IPS-18c (cell line): ENCODE results near the gene LETM1.

Source experiments
- H3K4me3 ChIP-seq: 2 replicates; pipeline ENCODE4 v1.7.0; 2013; ENCODE audit warnings: low read depth, mild to moderate bottlenecking, low read length, moderate library complexity; ENCODE audit not compliant: insufficient read depth
- H3K9me3 ChIP-seq: one replicate; pipeline ENCODE4 v1.6.1; 2013; ENCODE audit warnings: mild to moderate bottlenecking, low read length, moderate library complexity; ENCODE audit not compliant: control insufficient read depth, insufficient read depth

The LETM1 gene

DNA sequence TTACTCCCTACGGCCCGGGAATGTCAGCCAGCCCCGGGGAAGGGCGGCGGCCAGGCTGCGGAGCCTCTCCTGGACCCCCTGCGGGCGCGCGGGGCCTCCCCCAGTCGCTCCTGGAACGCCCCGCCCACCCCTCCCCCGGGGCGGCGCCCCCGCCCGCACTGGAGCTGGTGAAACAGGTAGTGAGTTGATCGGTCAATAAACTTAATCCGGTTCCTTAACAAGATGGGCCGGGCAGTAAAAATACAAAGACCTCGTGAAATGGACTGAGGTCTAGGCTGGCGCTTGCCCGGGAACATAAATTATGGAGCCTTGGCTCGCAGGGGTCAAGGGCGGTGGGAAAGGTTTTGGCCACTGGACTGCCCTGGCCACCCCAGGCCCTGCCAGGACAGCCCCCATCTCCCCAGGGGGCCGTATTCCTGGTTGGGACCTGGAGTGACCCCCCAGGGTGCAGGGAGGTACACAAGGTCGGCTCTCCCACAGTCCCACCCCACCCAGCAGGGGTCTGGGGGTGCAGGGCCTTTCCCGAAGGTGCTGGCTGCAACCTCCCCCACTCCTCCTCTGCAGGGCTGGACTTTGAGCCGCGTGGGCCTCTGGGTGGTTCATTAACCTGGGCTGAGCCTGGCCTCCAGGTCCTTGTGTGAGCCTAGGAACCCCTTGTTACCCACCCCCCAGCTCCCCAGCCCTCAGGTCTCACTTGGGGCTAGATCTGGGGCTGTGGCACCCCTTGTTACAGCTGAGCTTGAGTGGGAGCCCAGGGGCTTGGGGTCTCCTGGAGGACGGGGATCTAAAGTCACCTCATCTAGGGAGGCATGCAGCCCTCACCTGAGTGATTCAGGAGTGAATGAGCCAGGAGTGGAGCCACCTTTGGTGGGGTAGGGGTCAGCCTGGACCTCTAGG, 60.4 kb downstream of the LETM1 start:
- H3K4me3 ChIP-seq: peak overlapping the region; percentile 83; the same call in 1 of the 2 replicates
- H3K9me3 ChIP-seq: no peaks in the 10 kb centered on the region

GRCh38 chr4:1794809-1795298, 61.1 kb downstream of the LETM1 start:
- Histone ChIP-seq H3K9me3 (no peaks in the 10 kb centered on the region), H3K4me3 (peak overlapping the region; percentile 83)

DNA sequence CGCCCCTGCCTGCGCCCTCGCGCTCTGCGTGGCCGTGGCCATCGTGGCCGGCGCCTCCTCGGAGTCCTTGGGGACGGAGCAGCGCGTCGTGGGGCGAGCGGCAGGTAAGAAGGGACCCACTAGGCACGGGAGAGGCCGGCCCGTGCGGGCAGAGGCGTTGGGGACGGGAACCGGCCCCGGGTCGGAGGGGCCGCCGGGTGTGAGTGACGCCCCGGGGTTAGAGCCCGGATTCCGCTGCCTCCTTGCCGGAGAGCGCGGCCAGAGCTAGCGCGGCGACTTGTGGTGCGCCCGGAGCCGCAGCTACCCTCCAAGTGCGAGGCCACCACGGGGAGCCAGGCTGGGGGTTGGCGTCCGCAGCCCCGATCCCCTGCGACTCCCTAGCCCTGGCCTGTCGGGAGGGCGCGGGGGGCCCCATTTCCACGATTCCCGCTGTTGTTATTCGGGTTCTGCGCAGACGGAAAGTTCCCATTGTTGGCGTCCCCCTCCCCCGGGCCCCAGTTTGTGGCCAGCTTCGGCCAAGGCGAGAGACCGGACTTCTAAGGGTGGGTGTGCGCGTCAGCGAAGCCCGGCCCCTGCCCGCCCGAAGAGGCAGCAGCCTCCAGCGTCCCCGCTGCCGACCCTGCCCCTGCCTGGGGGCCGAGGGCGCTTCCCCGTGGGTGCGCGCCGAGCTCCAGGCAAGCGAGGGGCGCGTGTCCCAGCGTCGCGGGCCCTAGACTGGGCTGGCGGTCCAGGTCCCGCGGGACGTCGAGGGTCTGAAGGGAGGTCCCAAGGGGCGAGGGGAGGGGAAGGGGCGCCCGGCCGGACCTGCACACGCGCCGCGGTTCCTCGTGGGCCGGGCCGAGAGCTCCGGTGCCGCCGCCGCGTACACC, 61.8 kb downstream of the LETM1 start:
- peak overlapping the region; percentile 83 for H3K4me3 ChIP-seq
- H3K9me3 ChIP-seq: no peaks in the 10 kb centered on the region

GRCh38 chr4:1793496-1793840, 62.5 kb downstream of the LETM1 start:
- H3K9me3 ChIP-seq: no peaks in the 10 kb centered on the region
- peak overlapping the region; percentile 83 for H3K4me3 ChIP-seq

GRCh38 chr4:1792832-1793495, 63.0 kb downstream of the LETM1 start, which contains the start of gene FGFR3:
Gene FGFR3 (plus strand): TSS chr4:1793293. CDS start chr4:1793935, 642 bp downstream.
- H3K9me3 ChIP-seq: no peaks in the 10 kb centered on the region
- peak within 1 kb of the TSS; percentile 83 for H3K4me3 ChIP-seq

DNA sequence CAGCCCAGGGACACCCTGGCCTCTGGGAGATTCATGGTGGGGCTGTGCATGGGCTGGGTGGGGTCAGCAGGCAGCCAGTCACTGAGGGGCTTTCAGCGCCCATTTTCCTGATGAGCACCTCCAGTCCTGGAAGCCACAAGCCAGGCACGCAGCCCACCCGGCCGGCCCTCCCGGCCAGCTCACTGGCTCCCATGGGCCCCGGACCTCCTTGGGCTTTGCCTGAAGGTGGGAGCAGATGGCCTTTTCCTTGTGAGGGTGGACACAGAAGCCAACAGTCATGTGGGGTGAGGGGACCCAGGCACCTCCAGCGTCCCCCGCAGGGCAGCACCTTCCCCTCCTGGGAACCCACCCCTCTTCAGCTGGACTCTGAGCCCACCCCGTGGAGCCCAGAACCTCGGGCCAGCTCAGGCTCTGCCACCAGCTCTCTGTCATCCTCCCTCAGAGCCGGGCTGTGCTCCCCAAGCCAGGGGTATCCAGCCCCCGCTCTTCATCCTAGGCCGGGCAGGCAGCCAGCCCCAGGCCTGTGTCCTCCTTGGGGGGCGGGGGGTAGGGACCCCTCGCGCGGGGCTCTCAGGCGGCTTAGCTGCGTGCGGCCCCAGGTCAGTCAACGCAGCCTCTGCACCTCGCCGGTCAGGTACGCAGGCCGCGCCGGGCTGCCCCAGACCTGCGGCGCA, 63.7 kb downstream of the LETM1 start:
- Histone ChIP-seq H3K9me3 (no peaks in the 10 kb centered on the region), H3K4me3 (peak overlapping the region; percentile 38; the same call in 1 of the 2 replicates)

- Histone ChIP-seq H3K4me3 (no peak overlapping the region), H3K9me3 (peaks cover 3% of the 10 kb centered on the region)
Observed at GRCh38 chr4:1790005-1790404, 66.0 kb downstream of the LETM1 start.

GRCh38 chr4:1789552-1789951, 66.4 kb downstream of the LETM1 start:
- H3K9me3 ChIP-seq: peaks cover 3% of the 10 kb centered on the region
- no peak overlapping the region for H3K4me3 ChIP-seq

DNA sequence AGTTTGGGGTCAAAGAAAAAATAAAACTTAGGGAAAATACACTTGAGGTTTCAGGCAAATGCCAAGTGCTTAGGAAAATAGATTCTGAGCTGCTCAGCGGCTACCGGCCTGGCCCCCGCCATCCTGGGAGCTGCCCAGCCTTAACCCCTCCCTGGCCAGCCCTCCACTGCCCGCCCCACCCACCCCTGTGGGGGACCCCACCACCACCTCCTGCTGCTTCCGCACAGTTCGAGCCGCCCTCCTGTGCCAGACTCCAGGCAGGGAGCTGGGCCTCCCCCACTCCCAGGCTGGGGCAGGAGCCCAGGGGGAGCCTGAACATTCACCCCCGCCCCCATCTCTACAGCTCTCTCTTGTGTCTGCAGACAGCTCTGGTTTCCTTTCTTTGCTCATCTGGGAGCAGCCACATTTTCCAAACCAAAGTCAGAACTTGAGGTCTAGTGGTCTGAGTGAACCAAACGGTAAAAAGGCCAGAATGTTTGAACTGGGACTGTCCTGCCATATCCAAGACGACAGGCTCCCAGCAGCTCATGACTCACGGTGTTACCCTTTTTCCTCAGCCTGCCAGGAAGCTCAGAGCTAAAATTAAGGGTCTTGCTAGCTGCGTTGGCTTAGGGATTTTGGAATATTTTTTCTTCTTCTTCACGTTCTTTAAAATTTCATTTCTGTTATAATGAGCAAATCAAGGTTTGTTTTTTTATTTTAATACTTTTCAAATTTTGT, 67.5 kb downstream of the LETM1 start:
- peaks cover 5% of the 10 kb centered on the region for H3K9me3 ChIP-seq
- H3K4me3 ChIP-seq: no peak overlapping the region

- peaks cover 5% of the 10 kb centered on the region for H3K9me3 ChIP-seq
- no peak overlapping the region for H3K4me3 ChIP-seq
Observed at GRCh38 chr4:1787411-1788077, 68.4 kb downstream of the LETM1 start.

DNA sequence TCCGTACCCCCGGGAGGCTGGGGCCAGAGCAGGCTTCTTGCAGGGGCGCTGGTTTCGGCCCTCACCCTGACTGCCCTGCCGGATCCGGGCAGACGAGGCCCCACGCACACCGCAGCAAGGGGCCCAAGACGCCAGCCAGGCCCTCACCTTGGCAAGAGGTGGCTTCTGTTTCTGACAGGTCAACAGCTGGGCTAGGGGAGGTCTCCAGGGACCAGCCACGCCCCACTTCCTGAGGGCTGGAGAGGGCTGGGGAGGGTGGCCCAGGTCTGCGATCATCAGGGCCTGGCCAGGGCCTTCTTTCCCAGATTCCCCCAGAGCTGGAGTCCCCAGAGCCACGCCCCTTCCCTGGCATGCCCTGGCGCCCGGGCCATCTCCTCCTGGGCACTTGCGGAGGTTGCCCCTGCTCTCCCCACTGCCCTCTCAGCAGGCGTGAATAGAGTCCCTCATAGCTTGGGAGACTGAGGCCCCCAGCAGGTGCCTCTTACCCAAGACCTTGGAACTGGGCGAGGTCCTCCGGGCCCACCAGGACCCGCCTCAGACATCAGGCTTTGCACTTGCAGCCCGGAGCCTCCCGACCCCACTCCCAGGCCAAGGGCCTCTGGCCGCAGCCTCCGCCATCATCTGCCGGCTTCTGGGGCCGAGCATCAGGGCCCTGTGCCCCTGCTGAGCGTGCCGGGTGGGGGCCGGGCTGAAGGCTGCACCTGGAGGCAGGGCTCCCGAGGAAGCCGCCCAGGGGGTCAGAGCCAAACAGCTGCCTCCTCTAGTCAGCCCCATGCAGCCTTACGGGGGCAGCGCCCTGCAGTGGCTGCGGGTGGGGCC, 69.2 kb downstream of the LETM1 start:
- Histone ChIP-seq H3K4me3 (no peak overlapping the region), H3K9me3 (peaks cover 5% of the 10 kb centered on the region)

DNA sequence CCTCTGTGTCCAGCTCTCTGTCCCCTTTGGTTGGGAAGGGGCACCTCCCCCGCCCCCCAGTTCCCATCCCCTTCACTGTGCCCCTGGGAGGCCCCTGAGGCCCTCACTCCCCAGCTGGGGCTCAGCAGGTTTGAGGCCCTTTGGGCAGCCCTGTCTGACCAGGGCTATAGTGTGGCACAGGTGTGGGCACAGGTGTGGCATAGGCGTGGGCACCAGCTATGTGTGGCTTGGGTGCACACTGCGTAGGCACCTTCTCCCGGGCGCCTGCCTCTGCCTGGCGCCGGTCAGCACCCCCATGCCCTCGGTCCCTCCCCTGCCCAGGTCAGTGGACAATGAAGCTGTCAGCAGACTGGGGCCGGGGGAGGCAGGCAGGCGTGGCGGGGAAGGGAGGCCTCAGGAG, 70.4 kb downstream of the LETM1 start:
- no peak overlapping the region for H3K4me3 ChIP-seq
- H3K9me3 ChIP-seq: peaks cover 5% of the 10 kb centered on the region

DNA sequence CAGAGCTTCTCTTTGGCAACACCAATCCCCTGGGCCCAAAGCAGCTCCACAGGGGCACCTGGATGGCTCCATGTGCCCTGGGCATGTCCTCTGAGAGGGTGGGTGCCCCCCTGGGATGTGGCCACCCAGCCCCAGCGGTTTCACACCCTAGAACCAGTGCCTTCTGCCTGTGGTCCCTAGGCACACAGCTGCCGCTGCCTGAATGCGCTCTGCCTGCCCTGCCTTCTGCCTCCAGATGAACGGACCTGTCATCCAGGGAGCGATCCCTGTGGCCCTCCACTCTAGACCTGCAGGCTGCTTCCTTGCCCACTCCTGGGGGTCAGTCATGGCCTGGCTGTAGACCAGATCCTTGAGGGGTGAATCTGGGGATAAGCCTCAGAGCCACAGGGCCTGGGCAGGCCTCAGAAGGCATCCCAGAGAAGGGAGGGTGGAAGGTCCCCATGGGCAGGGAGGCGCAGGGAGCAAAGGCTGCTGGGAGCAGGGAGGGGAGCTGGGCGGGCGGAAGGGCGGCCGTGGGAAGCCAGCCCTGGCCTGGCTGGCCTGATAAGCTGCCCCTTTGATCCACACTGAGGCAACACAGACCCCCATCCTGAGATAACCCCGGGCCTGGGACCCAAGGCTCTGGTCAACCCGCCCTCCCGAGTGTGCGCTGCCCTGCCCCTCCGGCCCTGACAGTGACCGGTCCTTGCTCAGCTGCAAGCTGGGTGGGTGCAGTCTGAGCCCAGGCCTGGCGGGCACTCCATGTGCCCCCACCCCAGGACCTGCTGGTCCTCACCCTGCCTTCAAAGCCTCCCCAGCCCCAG, 71.0 kb downstream of the LETM1 start:
- no peak overlapping the region for H3K4me3 ChIP-seq
- peaks cover 5% of the 10 kb centered on the region for H3K9me3 ChIP-seq

DNA sequence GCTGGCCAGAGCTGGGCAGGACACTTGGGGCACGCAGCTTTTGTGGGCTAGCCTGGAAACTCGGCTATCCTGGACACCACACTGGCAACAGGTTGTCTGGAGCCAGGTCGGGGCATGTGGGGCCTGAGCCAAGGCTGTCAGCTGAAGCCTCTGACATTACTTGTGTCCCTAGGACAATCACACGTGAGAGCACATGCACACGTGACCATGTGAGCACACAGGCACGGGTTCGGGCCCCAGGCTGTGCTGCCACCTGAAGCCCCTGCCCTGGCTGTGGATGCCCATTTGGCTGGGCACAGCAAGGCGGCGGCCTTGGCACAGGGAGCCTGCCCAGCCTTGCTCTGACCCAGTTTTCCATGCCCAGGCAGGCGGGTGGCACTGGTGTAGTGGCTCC, 71.6 kb downstream of the LETM1 start:
- Histone ChIP-seq H3K9me3 (peaks cover 5% of the 10 kb centered on the region), H3K4me3 (no peak overlapping the region)
